ENCODE measurements around the gene PYGL. TPM values are rescaled to one million over a fixed set of nuclear protein-coding genes. Genes with fewer than 3 reads are reported as not detected.

Gene PYGL
- total RNA-seq, 1 donor from 2014 or later = 1.2 TPM

DNA sequence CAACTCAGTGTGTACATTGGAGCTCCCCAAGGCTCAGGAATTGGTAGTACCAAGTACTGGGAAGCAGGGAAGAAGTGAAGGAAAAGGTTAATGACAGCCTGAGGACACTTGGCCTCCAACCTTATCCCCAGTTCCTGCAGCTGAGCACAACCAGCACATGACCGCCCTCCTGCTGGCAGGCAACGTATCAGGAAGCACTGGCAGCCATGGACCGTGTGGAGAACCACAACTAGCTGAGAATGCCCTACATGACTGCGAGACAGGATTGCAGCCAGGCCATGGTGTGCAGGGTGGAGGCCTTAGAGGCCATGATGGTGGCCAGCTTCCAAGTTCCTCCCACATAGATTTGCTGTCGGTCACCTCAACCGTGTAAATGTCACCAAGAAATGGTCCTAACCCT, 26.8 kb downstream of the PYGL start:
- Mint-ChIP-seq H3K4me1 (ENCODE audit: low read depth, unreplicated experiment) (peaks cover 11% of the 10 kb centered on the region), H3K4me3 (ENCODE audit: unreplicated experiment) (no peak overlapping the region), H3K36me3 (ENCODE audit: unreplicated experiment) (no peaks in the 10 kb centered on the region), H3K27ac (ENCODE audit: unreplicated experiment) (no peak overlapping the region), H3K27me3 (ENCODE audit: unreplicated experiment) (peaks cover 1% of the 10 kb centered on the region), H3K9me3 (ENCODE audit: unreplicated experiment) (peaks cover 1% of the 10 kb centered on the region)
- TF ChIP-seq CTCF (IDR thresholded peaks at IDR 0.05; ENCODE audit: partially characterized antibody, unreplicated experiment) = no peak
- DNase-seq = no peak

DNA sequence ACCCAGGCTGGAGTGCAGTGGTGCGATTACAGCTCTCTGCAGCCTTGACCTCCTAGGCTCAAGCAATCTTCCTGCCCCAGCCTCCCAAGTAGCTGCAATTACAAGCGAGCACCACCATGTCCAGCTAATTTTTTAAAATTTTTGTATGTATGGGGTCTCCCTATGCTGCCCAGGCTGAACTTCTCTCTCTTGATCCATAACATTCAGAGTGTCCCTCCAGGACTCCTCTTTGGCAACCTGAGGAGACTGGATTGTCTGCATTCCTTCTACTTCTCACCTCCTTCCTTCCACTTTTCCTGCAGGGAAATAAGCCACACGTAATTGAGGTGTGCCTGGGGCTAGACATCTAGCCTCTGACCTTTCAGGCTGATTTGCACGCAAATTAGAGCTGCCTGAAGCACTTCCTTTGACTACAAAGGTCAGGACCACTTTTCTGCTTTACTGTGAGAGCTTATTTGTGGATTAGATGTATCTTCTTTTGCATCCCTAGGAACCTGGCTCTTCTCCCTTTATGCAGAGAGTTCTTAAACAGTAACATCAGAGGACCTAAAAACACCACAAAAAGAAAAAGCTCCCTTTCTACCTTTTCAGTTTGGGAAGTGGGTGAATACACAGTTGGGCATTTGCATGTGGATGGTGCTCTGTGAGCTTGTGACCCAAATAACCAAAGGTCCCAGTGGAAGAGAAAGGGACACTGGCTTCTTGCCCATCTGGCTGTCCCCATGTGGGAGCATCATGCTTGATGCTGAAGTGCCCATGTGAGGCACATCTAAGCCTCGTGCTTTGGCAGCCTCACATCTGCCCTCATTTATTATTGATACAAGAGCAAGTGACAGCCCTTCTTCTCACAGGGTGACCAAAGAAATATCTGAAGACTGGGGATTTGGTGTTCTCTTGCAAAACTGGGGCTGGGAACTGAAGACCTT, 33.5 kb downstream of the PYGL start:
- peaks cover 3% of the 10 kb centered on the region for H3K9me3 Mint-ChIP-seq (ENCODE audit: unreplicated experiment)
- peak; percentile 34 for DNase-seq
- H3K27ac Mint-ChIP-seq (ENCODE audit: unreplicated experiment) = peak overlapping the region; percentile 8
- TF ChIP-seq CTCF (IDR thresholded peaks at IDR 0.05; ENCODE audit: partially characterized antibody, unreplicated experiment) = no peak
- H3K4me3 Mint-ChIP-seq (ENCODE audit: unreplicated experiment) = no peak overlapping the region
- no peaks in the 10 kb centered on the region for H3K36me3 Mint-ChIP-seq (ENCODE audit: unreplicated experiment)
- H3K4me1 Mint-ChIP-seq (ENCODE audit: low read depth, unreplicated experiment) = peaks cover 17% of the 10 kb centered on the region
- H3K27me3 Mint-ChIP-seq (ENCODE audit: unreplicated experiment) = peaks cover 5% of the 10 kb centered on the region

- H3K4me1 Mint-ChIP-seq (ENCODE audit: low read depth, unreplicated experiment) = peaks cover 15% of the 10 kb centered on the region
- no peak overlapping the region for H3K4me3 Mint-ChIP-seq (ENCODE audit: unreplicated experiment)
- DNase-seq = no peak
- no peaks in the 10 kb centered on the region for H3K36me3 Mint-ChIP-seq (ENCODE audit: unreplicated experiment)
- H3K27me3 Mint-ChIP-seq (ENCODE audit: unreplicated experiment) = peaks cover 1% of the 10 kb centered on the region
- H3K9me3 Mint-ChIP-seq (ENCODE audit: unreplicated experiment) = peaks cover 1% of the 10 kb centered on the region
- no peak for TF ChIP-seq CTCF (IDR thresholded peaks at IDR 0.05; ENCODE audit: partially characterized antibody, unreplicated experiment)
- H3K27ac Mint-ChIP-seq (ENCODE audit: unreplicated experiment) = no peak overlapping the region
Measured at GRCh38 chr14:50906326-50907065, 37.8 kb downstream of the PYGL start.

DNA sequence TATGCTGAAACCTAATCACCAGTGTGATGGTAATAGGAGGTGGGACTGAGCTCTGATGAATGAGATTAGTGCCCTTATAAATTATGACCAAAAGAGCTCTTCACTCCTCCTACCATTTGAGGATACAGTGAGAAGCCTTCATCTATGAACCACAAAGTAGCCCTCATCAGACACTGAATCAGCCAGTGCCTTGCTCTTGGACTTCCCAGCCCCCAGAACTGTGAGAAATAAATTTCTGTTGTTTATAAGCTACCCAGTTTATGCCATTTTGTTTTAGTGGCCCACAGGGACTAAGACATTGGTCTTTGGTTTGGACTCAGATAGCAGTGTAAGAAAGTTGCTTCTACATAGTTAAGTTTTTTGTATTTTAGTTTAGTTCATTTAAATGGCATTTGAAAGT, 39.6 kb downstream of the PYGL start:
- H3K4me3 Mint-ChIP-seq (ENCODE audit: unreplicated experiment) = no peak overlapping the region
- DNase-seq = no peak
- no peaks in the 10 kb centered on the region for H3K27me3 Mint-ChIP-seq (ENCODE audit: unreplicated experiment)
- H3K4me1 Mint-ChIP-seq (ENCODE audit: low read depth, unreplicated experiment) = peaks cover 5% of the 10 kb centered on the region
- H3K9me3 Mint-ChIP-seq (ENCODE audit: unreplicated experiment) = no peaks in the 10 kb centered on the region
- no peak for TF ChIP-seq CTCF (IDR thresholded peaks at IDR 0.05; ENCODE audit: partially characterized antibody, unreplicated experiment)
- H3K36me3 Mint-ChIP-seq (ENCODE audit: unreplicated experiment) = no peaks in the 10 kb centered on the region
- H3K27ac Mint-ChIP-seq (ENCODE audit: unreplicated experiment) = no peak overlapping the region

GRCh38 chr14:50901361-50901760, 42.9 kb downstream of the PYGL start:
- no peak for TF ChIP-seq CTCF (IDR thresholded peaks at IDR 0.05; ENCODE audit: partially characterized antibody, unreplicated experiment)
- Mint-ChIP-seq H3K27ac (ENCODE audit: unreplicated experiment) (no peak overlapping the region), H3K36me3 (ENCODE audit: unreplicated experiment) (no peaks in the 10 kb centered on the region), H3K4me1 (ENCODE audit: low read depth, unreplicated experiment) (no peaks in the 10 kb centered on the region), H3K27me3 (ENCODE audit: unreplicated experiment) (no peaks in the 10 kb centered on the region), H3K4me3 (ENCODE audit: unreplicated experiment) (no peak overlapping the region), H3K9me3 (ENCODE audit: unreplicated experiment) (no peaks in the 10 kb centered on the region)
- DNase-seq = no peak

All from glutamatergic neuron (in vitro differentiated cells).